Keratinocyte (primary cell): ENCODE data around the gene ARHGAP20. TPM values are rescaled to one million over a fixed set of nuclear protein-coding genes. Genes with fewer than 3 reads are reported as not detected.

Experiments used
- DNase-seq: peaks from one replicate; pipeline ENCODE4 v3.0.0-alpha.2; 2011; ENCODE audit warnings: low read depth, missing footprints, low spot score
- FAIRE-seq: peaks from 2 replicates; lab custom pipeline; 2011; peaks lifted over from hg19 to GRCh38; lab: Jason Lieb, UNC
- H2AFZ ChIP-seq: 2 replicates; pipeline ENCODE4 v1.6.0; 2012; ENCODE audit warnings: low read length, control low read depth, inconsistent platforms; ENCODE audit not compliant: control insufficient read depth
- H3K27ac ChIP-seq: 2 replicates; pipeline ENCODE4 v1.5.1; 2011; ENCODE audit warnings: low read length; ENCODE audit not compliant: control insufficient read depth, insufficient read depth
- H3K27me3 ChIP-seq: 3 replicates; pipeline ENCODE4 v1.6.0; 2011; ENCODE audit warnings: low read length; ENCODE audit not compliant: control insufficient read depth, insufficient read depth; ENCODE audit errors: extremely low read depth
- H3K36me3 ChIP-seq, 2 experiments: 2 replicates in 1 of 2; 3 replicates in 1 of 2; pipeline ENCODE4 v1.5.1; 2011; ENCODE audit warnings: low read length in 2 of 2, mild to moderate bottlenecking in 1 of 2; ENCODE audit not compliant: control insufficient read depth in 2 of 2, insufficient read depth in 2 of 2; ENCODE audit errors: extremely low read depth in 1 of 2
- H3K4me1 ChIP-seq: 3 replicates; pipeline ENCODE4 v1.5.1; 2011; ENCODE audit warnings: low read length; ENCODE audit not compliant: control insufficient read depth, insufficient read depth; ENCODE audit errors: extremely low read depth
- H3K4me2 ChIP-seq: 3 replicates; pipeline ENCODE4 v1.6.0; 2011; ENCODE audit warnings: low read depth, low read length; ENCODE audit not compliant: control insufficient read depth, insufficient read depth; ENCODE audit errors: extremely low read depth
- H3K4me3 ChIP-seq, 3 experiments: fragments of 200-600 bp in 1 of 3; sonication (generic) in 1 of 3; 2 replicates in 2 of 3; 3 replicates in 1 of 3; pipeline ENCODE4 v1.5.1; 2011 to 2016; ENCODE audit warnings: low read length in 3 of 3, mild to moderate bottlenecking in 3 of 3, control low read depth in 2 of 3, inconsistent platforms in 1 of 3, low read depth in 1 of 3, mixed read lengths in 1 of 3, mixed run types in 1 of 3, moderate library complexity in 1 of 3; ENCODE audit not compliant: control insufficient read depth in 2 of 3, insufficient read depth in 2 of 3; ENCODE audit errors: extremely low read depth in 1 of 3
- H3K79me2 ChIP-seq: 2 replicates; pipeline ENCODE4 v1.6.0; 2012; ENCODE audit warnings: low read length; ENCODE audit not compliant: control insufficient read depth, insufficient read depth
- H3K9ac ChIP-seq: 3 replicates; pipeline ENCODE4 v1.6.0; 2011; ENCODE audit warnings: low read length; ENCODE audit not compliant: control insufficient read depth, insufficient read depth; ENCODE audit errors: extremely low read depth
- H3K9me1 ChIP-seq: 3 replicates; pipeline ENCODE4 v1.6.0; 2011; ENCODE audit warnings: low read length; ENCODE audit not compliant: control insufficient read depth, insufficient read depth; ENCODE audit errors: extremely low read depth
- H3K9me3 ChIP-seq: 2 replicates; pipeline ENCODE4 v1.5.1; 2012; ENCODE audit warnings: low read depth, low read length; ENCODE audit not compliant: control insufficient read depth
- H4K20me1 ChIP-seq: 3 replicates; pipeline ENCODE4 v1.6.0; 2011; ENCODE audit warnings: low read length; ENCODE audit not compliant: control insufficient read depth, insufficient read depth; ENCODE audit errors: extremely low read depth
- EZH2 ChIP-seq: IDR thresholded peaks from one replicate; pipeline ENCODE4 v1.6.1; 2012; ENCODE audit warnings: inconsistent platforms, mild to moderate bottlenecking, low read length, moderate library complexity
- dilution Hi-C: fragments of 300-500 bp; cut with MboI; formaldehyde crosslinking; loops from one replicate; pipeline ENCODE4 v1.7.0; 2020; ENCODE audit warnings: low sequenced_read_pairs; ENCODE audit not compliant: extremely low pct_ligation_motif_present
- polyA plus RNA-seq, 5 experiments: library from polyadenylated mRNA; depleted of rRNA in 3 of 5; stranded (reverse) in 3 of 5; stranded (forward) in 1 of 5; unstranded in 1 of 5; fragments of >200 nt; gene quantifications; 1 replicate in 1 of 5; 2 replicates in 3 of 5; 3 replicates in 1 of 5; pipeline versions ENCODE4 v1.2.1 to v1.2.3, GENCODE V29; 2011 to 2012; ENCODE audit warnings: missing spikeins in 2 of 5, low read depth in 1 of 5, low replicate concordance in 1 of 5
- TF ChIP-seq, protein P1 (sequence below), 3 experiments: IDR thresholded peaks in 1 of 3; conservative IDR thresholded peaks in 1 of 3; optimal IDR thresholded peaks in 1 of 3; 2 replicates in 2 of 3; 3 replicates in 1 of 3; pipeline versions ENCODE3 to v1.5.1; 2011; ENCODE audit warnings: low read length in 3 of 3, mild to moderate bottlenecking in 3 of 3, moderate library complexity in 2 of 3, control low read depth in 1 of 3, inconsistent platforms in 1 of 3; ENCODE audit not compliant: insufficient read depth in 2 of 3; ENCODE audit errors: extremely low read depth in 1 of 3

ARHGAP20 gene
- polyA plus RNA-seq, 1 donor (not counting 4 experiments of a cell fraction or from before 2014, with no cell fraction given) = not detected

DNA sequence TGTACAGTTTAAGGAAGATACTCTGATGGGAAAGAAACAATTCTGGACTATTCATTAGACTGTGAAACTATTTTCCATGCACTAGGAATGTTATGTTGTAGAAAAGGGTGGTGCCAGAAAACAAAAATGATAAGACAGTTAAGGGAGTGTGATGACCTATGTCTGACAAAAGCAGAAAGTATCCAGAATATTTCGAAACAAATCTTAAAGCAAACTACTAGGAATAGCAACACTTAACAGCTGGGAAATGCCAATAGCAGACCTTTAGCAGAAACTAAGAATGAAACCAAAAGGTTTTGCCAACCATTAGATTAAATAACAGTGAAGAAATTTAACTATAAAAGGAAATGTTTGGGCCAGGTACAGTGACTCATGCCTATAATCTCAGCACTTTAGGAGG is 3.3 kb upstream of the ARHGAP20 start:
- no peak overlapping the region for H2AFZ ChIP-seq
- no peak overlapping the region for H3K4me2 ChIP-seq
- no peak overlapping the region for H3K4me3 ChIP-seq
- no peaks in the 10 kb centered on the region for H4K20me1 ChIP-seq
- peaks cover 4% of the 10 kb centered on the region for H3K4me1 ChIP-seq
- dilution Hi-C loops = no loop called here
- H3K27ac ChIP-seq = no peak overlapping the region
- no peak for TF ChIP-seq EZH2
- TF ChIP-seq, protein P1, sequence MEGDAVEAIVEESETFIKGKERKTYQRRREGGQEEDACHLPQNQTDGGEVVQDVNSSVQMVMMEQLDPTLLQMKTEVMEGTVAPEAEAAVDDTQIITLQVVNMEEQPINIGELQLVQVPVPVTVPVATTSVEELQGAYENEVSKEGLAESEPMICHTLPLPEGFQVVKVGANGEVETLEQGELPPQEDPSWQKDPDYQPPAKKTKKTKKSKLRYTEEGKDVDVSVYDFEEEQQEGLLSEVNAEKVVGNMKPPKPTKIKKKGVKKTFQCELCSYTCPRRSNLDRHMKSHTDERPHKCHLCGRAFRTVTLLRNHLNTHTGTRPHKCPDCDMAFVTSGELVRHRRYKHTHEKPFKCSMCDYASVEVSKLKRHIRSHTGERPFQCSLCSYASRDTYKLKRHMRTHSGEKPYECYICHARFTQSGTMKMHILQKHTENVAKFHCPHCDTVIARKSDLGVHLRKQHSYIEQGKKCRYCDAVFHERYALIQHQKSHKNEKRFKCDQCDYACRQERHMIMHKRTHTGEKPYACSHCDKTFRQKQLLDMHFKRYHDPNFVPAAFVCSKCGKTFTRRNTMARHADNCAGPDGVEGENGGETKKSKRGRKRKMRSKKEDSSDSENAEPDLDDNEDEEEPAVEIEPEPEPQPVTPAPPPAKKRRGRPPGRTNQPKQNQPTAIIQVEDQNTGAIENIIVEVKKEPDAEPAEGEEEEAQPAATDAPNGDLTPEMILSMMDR (optimal IDR thresholded peaks at IDR 0.05 in 1 of 3, IDR thresholded peaks at IDR 0.05 in 1 of 3, conservative IDR thresholded peaks at IDR 0.05 in 1 of 3; ENCODE audit: extremely low read depth in 1 of 3, insufficient read depth in 2 of 3, low read length in 3 of 3) = no peak
- no peak overlapping the region for H3K9ac ChIP-seq
- H3K9me3 ChIP-seq = no peaks in the 10 kb centered on the region
- H3K27me3 ChIP-seq = peaks cover 32% of the 10 kb centered on the region
- H3K36me3 ChIP-seq = no peaks in the 10 kb centered on the region
- DNase-seq (no peak), FAIRE-seq (no peak)
- no peaks in the 10 kb centered on the region for H3K79me2 ChIP-seq
- H3K9me1 ChIP-seq = no peaks in the 10 kb centered on the region

DNA sequence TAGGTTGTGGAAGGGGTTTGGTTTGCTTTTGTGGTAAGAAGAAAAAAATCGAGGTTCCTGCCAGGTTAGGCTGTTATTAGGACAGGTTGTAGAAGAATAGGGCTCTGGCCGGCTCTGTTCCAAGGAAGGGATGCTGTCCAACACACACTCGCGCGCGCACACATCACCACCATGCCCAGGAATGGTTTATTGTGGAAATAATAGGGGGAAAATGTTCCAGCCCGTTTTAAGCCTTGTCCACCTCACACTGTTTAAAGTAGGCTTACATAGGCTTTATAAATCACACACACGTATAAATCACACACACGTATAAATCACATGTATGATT is 1.2 kb upstream of the ARHGAP20 start:
- Histone ChIP-seq H3K9me1 (no peaks in the 10 kb centered on the region), H4K20me1 (no peaks in the 10 kb centered on the region), H3K9ac (no peak overlapping the region), H3K36me3 (no peaks in the 10 kb centered on the region), H3K4me3 (no peak overlapping the region), H3K9me3 (no peaks in the 10 kb centered on the region), H3K4me2 (no peak overlapping the region), H3K27ac (no peak overlapping the region), H3K4me1 (peaks cover 4% of the 10 kb centered on the region), H3K79me2 (no peaks in the 10 kb centered on the region), H3K27me3 (peaks cover 34% of the 10 kb centered on the region), H2AFZ (no peak overlapping the region)
- TF ChIP-seq, protein P1 (optimal IDR thresholded peaks at IDR 0.05 in 1 of 3, IDR thresholded peaks at IDR 0.05 in 1 of 3, conservative IDR thresholded peaks at IDR 0.05 in 1 of 3; ENCODE audit: extremely low read depth in 1 of 3, insufficient read depth in 2 of 3, low read length in 3 of 3) = no peak
- TF ChIP-seq EZH2 = no peak
- dilution Hi-C loops = no loop called here
- FAIRE-seq = no peak
- DNase-seq = no peak
